Fibroblast of lung (primary cell): ENCODE results near the gene LRP1-AS.

Experiments used
- CTCF ChIP-seq, 2 donors: IDR thresholded peaks in 1 of 2; conservative IDR thresholded peaks in 1 of 2; 1 replicate in 1 of 2; 2 replicates in 1 of 2; pipeline ENCODE4 v1.5.1; 2011 to 2012; ENCODE audit warnings: low read length in 2 of 2, control low read depth in 1 of 2, inconsistent platforms in 1 of 2, low read depth in 1 of 2, mild to moderate bottlenecking in 1 of 2
- EZH2 ChIP-seq: IDR thresholded peaks from 2 replicates; pipeline ENCODE4 v1.5.1; 2012; ENCODE audit warnings: low read length, control low read depth, mild to moderate bottlenecking; ENCODE audit errors: missing control alignments

DNA sequence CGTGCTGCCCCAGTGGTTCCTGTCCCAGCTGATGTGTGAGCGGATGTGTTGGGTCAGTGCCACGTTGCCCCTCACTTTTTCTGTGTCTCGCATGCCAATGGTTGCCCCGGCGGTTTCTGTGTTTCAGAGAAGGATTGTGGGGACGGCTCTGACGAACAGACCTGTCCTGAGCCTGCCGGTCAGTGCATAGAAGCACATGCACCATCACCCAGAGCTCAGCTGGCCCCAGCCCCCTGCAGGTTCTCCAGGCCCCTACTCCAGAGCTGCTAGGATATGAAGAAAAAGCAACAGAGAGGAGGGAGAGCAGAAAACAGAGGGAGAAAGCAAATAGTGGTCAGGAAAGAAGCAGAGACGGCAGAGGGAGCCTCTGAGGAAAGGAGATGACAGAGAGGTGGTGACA lies 20.6 kb upstream of the LRP1-AS start:
- TF ChIP-seq CTCF (conservative IDR thresholded peaks at IDR 0.05 in 1 of 2, IDR thresholded peaks at IDR 0.05 in 1 of 2; ENCODE audit: low read depth in 1 of 2, low read length in 2 of 2): no peak
- TF ChIP-seq EZH2: no peak
